ENCODE measurements around the gene WDR72. TPM values are rescaled to one million over a fixed set of nuclear protein-coding genes. Genes with fewer than 3 reads are reported as not detected.
A peak's percentile ranks its signal among the peaks of the same experiment; 100 is the strongest.

WDR72 gene
- total and polyA plus RNA-seq, 2 of the 8 experiments (the other 6 are each of a cell fraction or from before 2014, with no cell fraction given) = 1.2 to 1.9 TPM

GRCh38 chr15:53693729-53694475 lies 65.6 kb downstream of the WDR72 start:
- H3K79me2 ChIP-seq (ENCODE audit: control insufficient read depth in 1 of 2, insufficient read depth in 2 of 2, low read length in 2 of 2) = no peaks in the 10 kb centered on the region
- FAIRE-seq (no peak), DNase-seq (ENCODE audit: low read depth in 1 of 2, low spot score in 2 of 2) (no peak)
- no peak overlapping the region for H3K27ac ChIP-seq (ENCODE audit: low read depth, low read length)
- peak overlapping the region; percentile 26 for H2BK120ac ChIP-seq (replicated peaks; ENCODE audit: low read depth, low read length)
- no peak overlapping the region for H2BK12ac ChIP-seq (ENCODE audit: low read depth, low read length)
- no peak overlapping the region for H2BK15ac ChIP-seq (ENCODE audit: low read length)
- no peak overlapping the region for H2AFZ ChIP-seq (ENCODE audit: low read length)
- no peak overlapping the region for H4K5ac ChIP-seq (ENCODE audit: insufficient read length, low read depth, low read length)
- H4K20me1 ChIP-seq (replicated peaks in 1 of 2; ENCODE audit: control insufficient read depth in 1 of 2, insufficient read depth in 2 of 2, low read length in 2 of 2) = no peaks in the 10 kb centered on the region
- H4K91ac ChIP-seq (replicated peaks; ENCODE audit: insufficient read length, low read length) = no peak overlapping the region
- H3K23ac ChIP-seq (ENCODE audit: insufficient read length) = no peak overlapping the region
- no peaks in the 10 kb centered on the region for H3K4me1 ChIP-seq (replicated peaks in 1 of 4; ENCODE audit: control insufficient read depth in 3 of 4, insufficient read depth in 4 of 4, low read length in 3 of 4)
- no peaks in the 10 kb centered on the region for H3K9me3 ChIP-seq (ENCODE audit: insufficient read depth in 2 of 2, low read depth in 1 of 2, low read length in 1 of 2)
- no peaks in the 10 kb centered on the region for H3K79me1 ChIP-seq (ENCODE audit: low read depth, low read length)
- no peak overlapping the region for H3K18ac ChIP-seq (ENCODE audit: extremely low read depth, low read length)
- H3K9ac ChIP-seq (replicated peaks in 1 of 4; ENCODE audit: extremely low read depth in 1 of 4, low read depth in 3 of 4, low read length in 3 of 4) = no peak overlapping the region
- no peak overlapping the region for H4K8ac ChIP-seq (ENCODE audit: extremely low read depth, insufficient read depth, low read length)
- no peak overlapping the region for H2BK5ac ChIP-seq (ENCODE audit: low read depth, low read length)
- no peak overlapping the region for H3K4me2 ChIP-seq (ENCODE audit: insufficient read depth in 1 of 2, low read depth in 2 of 2, low read length in 2 of 2)
- H3K4me3 ChIP-seq (ENCODE audit: extremely low read depth in 1 of 4, insufficient read depth in 2 of 4, low read depth in 3 of 4, low read length in 4 of 4) = no peak overlapping the region
- H3K56ac ChIP-seq (replicated peaks; ENCODE audit: insufficient read length, low read depth, low read length) = no peak overlapping the region
- ChIA-PET POLR2A (ENCODE audit: partially characterized antibody) (interaction anchor here (0.7 kb wide), 1 partner anchor 9 kb away, joined by 3 read pairs; no protein-coding TSS in a partner anchor), CTCF (ENCODE audit: partially characterized antibody) (no interaction called here)
- H3K27me3 ChIP-seq (replicated peaks in 1 of 4; ENCODE audit: control insufficient read depth in 3 of 4, extremely low read depth in 1 of 4, insufficient read depth in 3 of 4, low read length in 3 of 4) = no peaks in the 10 kb centered on the region
- no peaks in the 10 kb centered on the region for H3K36me3 ChIP-seq (ENCODE audit: control insufficient read depth in 2 of 4, insufficient read depth in 4 of 4, low read length in 3 of 4)
- 80% methylated on average over 7 of the region's 7 CpGs; no CpG with 5 or more reads in 1 of the 2 experiments for WGBS, 2 experiments (ENCODE audit: extremely low coverage in 1 of 2, insufficient coverage in 1 of 2, insufficient read length in 1 of 2, insufficient replicate concordance in 2 of 2, low coverage in 1 of 2, low lambda C conversion rate in 2 of 2, missing lambda C conversion rate in 1 of 2)
- H2BK20ac ChIP-seq (ENCODE audit: low read length) = no peak overlapping the region
- no peak overlapping the region for H3K14ac ChIP-seq (ENCODE audit: insufficient read length)
- no peaks in the 10 kb centered on the region for H3K23me2 ChIP-seq (ENCODE audit: low read depth, low read length)
- no peak overlapping the region; the same call in 1 of the 2 replicates for H2AK5ac ChIP-seq (ENCODE audit: low read depth, low read length)
- H3K4ac ChIP-seq (replicated peaks; ENCODE audit: insufficient read length, low read depth, low read length) = no peak overlapping the region
- TF ChIP-seq RXRA (IDR thresholded peaks at IDR 0.05; ENCODE audit: insufficient read depth, low read depth, low read length) (no peak), KDM5A (IDR thresholded peaks at IDR 0.05; ENCODE audit: low read length) (no peak), CTCF (IDR thresholded peaks at IDR 0.05; ENCODE audit: control extremely low read depth in 1 of 3, insufficient read depth in 1 of 3, low read depth in 1 of 3, low read length in 3 of 3) (no peak), TCF12 (IDR thresholded peaks at IDR 0.05; ENCODE audit: low read depth, low read length) (no peak), TEAD4 (IDR thresholded peaks at IDR 0.05; ENCODE audit: low read depth, low read length) (no peak), ATF2 (IDR thresholded peaks at IDR 0.05; ENCODE audit: low read length) (no peak), BACH1 (IDR thresholded peaks at IDR 0.05; ENCODE audit: low read length) (no peak), SP4 (IDR thresholded peaks at IDR 0.05; ENCODE audit: low read length) (no peak), EGR1 (IDR thresholded peaks at IDR 0.05; ENCODE audit: borderline replicate concordance, low read depth, low read length) (no peak)
